ENCODE data around the gene STAG3.
"Not testable (repeated sequence)": the region's sequence is repeated elsewhere in the genome, so short reads cannot be mapped to it uniquely, and the experiment has no call there.

STAG3 gene

GRCh38 chr7:100246121-100246864, 68.6 kb downstream of the STAG3 start:
- not testable (repeated sequence) for DNase-seq (ENCODE audit: low read depth in 1 of 2, low spot score in 1 of 2)

- DNase-seq (ENCODE audit: low read depth in 1 of 2, low spot score in 1 of 2) = not testable (repeated sequence)
Observed at GRCh38 chr7:100246865-100247137, 69.1 kb downstream of the STAG3 start.

GRCh38 chr7:100247152-100247757, 69.5 kb downstream of the STAG3 start:
- no peak for DNase-seq (ENCODE audit: low read depth in 1 of 2, low spot score in 1 of 2)

GRCh38 chr7:100248483-100248882, 70.8 kb downstream of the STAG3 start:
- DNase-seq (ENCODE audit: low read depth in 1 of 2, low spot score in 1 of 2) = no peak

GRCh38 chr7:100257017-100257416, 79.3 kb downstream of the STAG3 start:
- DNase-seq (ENCODE audit: low read depth in 1 of 2, low spot score in 1 of 2) = no peak

GRCh38 chr7:100259984-100260383, 82.3 kb downstream of the STAG3 start:
- DNase-seq (ENCODE audit: low read depth in 1 of 2, low spot score in 1 of 2) = not testable (repeated sequence)

GRCh38 chr7:100262896-100263295, 85.2 kb downstream of the STAG3 start:
- not testable (repeated sequence) for DNase-seq (ENCODE audit: low read depth in 1 of 2, low spot score in 1 of 2)

All from stimulated activated CD4-positive, alpha-beta T cell treated with anti-CD3 and anti-CD28 coated beads, Interleukin-15, amount 100 ng/mL, for 1 hour (primary cell).